HEK293 (cell line): ENCODE measurements around the gene BCAT1.

Experiments
- CTCF ChIA-PET: fragments of 350-600 bp; formaldehyde crosslinking; extraction: SDS; loops from one replicate; lab custom pipeline; 2021; ENCODE audit warnings: antibody characterized with exemption; lab: Yijun Ruan, JAX
- POLR2A ChIA-PET: fragments of 300-600 bp; formaldehyde crosslinking; extraction: SDS; loops from one replicate; lab custom pipeline; 2020; ENCODE audit warnings: antibody characterized with exemption, inconsistent platforms; lab: Yijun Ruan, JAX
- H3K27ac ChIP-seq: fragments of 200-500 bp; sonication (Bioruptor generic); 2 replicates; pipeline ENCODE4 v1.5.1; 2014; ENCODE audit warnings: low read depth, low read length, control low read depth, inconsistent platforms; ENCODE audit errors: extremely low read depth
- H3K36me3 ChIP-seq, 2 experiments: fragments of 200-500 bp in 1 of 2; sonication (Bioruptor generic) in 1 of 2; 1 replicate in 1 of 2; 2 replicates in 1 of 2; pipeline ENCODE4 v1.5.1; 2014 to 2017; ENCODE audit warnings: inconsistent platforms in 2 of 2, low read length in 2 of 2; ENCODE audit not compliant: control insufficient read depth in 2 of 2, insufficient read depth in 1 of 2
- H3K4me1 ChIP-seq: fragments of 200-500 bp; sonication (Bioruptor generic); 2 replicates; pipeline ENCODE4 v1.5.1; 2014; ENCODE audit warnings: mild to moderate bottlenecking, low read length, inconsistent platforms; ENCODE audit not compliant: control insufficient read depth, insufficient read depth
- H3K4me3 ChIP-seq: 2 replicates; pipeline ENCODE4 v1.5.1; 2011; ENCODE audit warnings: low read depth, mild to moderate bottlenecking, control low read depth, low read length, moderate library complexity
- H3K9me3 ChIP-seq: fragments of 200-500 bp; sonication (Bioruptor generic); 2 replicates; pipeline ENCODE4 v1.5.1; 2014; ENCODE audit warnings: low read depth, low read length, inconsistent platforms; ENCODE audit not compliant: control insufficient read depth, insufficient read depth
- ZBTB1 ChIP-seq: fragments of 450-650 bp; formaldehyde crosslinking; IDR thresholded peaks from 2 replicates; pipeline ENCODE4 v1.5.1; 2016; ENCODE audit warnings: missing biosample characterization, missing genetic modification characterization
- ZNF133 ChIP-seq: fragments of 450-650 bp; formaldehyde crosslinking; IDR thresholded peaks from 2 replicates; pipeline ENCODE4 v1.5.1; 2016; ENCODE audit warnings: missing biosample characterization, missing genetic modification characterization
- ZNF184 ChIP-seq: fragments of 450-650 bp; IDR thresholded peaks from 2 replicates; pipeline ENCODE4 v1.5.1; 2018; ENCODE audit warnings: missing biosample characterization, mild to moderate bottlenecking, missing genetic modification characterization
- ZNF239 ChIP-seq: fragments of 450-650 bp; formaldehyde crosslinking; IDR thresholded peaks from 2 replicates; pipeline ENCODE4 v1.5.1; 2016; ENCODE audit warnings: missing biosample characterization, missing genetic modification characterization
- ZNF521 ChIP-seq: fragments of 450-650 bp; formaldehyde crosslinking; IDR thresholded peaks from 2 replicates; pipeline ENCODE4 v1.5.1; 2017; ENCODE audit warnings: missing biosample characterization, mild to moderate bottlenecking, missing genetic modification characterization
- ZNF529 ChIP-seq: fragments of 450-650 bp; formaldehyde crosslinking; IDR thresholded peaks from 2 replicates; pipeline ENCODE4 v1.5.1; 2017; ENCODE audit warnings: missing genetic modification characterization, missing biosample characterization; ENCODE audit not compliant: insufficient replicate concordance
- ZNF785 ChIP-seq: fragments of 450-650 bp; formaldehyde crosslinking; IDR thresholded peaks from 2 replicates; pipeline ENCODE4 v1.5.1; 2016; ENCODE audit warnings: missing biosample characterization, missing genetic modification characterization
- TF ChIP-seq, protein P1 (sequence below): fragments of 450-650 bp; formaldehyde crosslinking; IDR thresholded peaks from 2 replicates; pipeline ENCODE4 v1.5.1; 2016; ENCODE audit warnings: missing biosample characterization, missing genetic modification characterization, borderline replicate concordance
- TF ChIP-seq, protein P2 (sequence below): fragments of 450-650 bp; IDR thresholded peaks from 2 replicates; pipeline ENCODE4 v1.5.1; 2018; ENCODE audit warnings: missing biosample characterization, missing genetic modification characterization
- TF ChIP-seq, protein P3 (sequence below): fragments of 450-650 bp; formaldehyde crosslinking; IDR thresholded peaks from 2 replicates; pipeline ENCODE4 v1.5.1; 2016; ENCODE audit warnings: missing biosample characterization, missing genetic modification characterization
- TF ChIP-seq, protein P4 (sequence below): fragments of 450-650 bp; formaldehyde crosslinking; IDR thresholded peaks from 2 replicates; pipeline ENCODE4 v1.5.1; 2016; ENCODE audit warnings: missing biosample characterization, missing genetic modification characterization
- TF ChIP-seq, protein P5 (sequence below): fragments of 450-650 bp; IDR thresholded peaks from 2 replicates; pipeline ENCODE4 v1.5.1; 2018; ENCODE audit warnings: missing biosample characterization, mild to moderate bottlenecking, missing genetic modification characterization

The BCAT1 gene

DNA sequence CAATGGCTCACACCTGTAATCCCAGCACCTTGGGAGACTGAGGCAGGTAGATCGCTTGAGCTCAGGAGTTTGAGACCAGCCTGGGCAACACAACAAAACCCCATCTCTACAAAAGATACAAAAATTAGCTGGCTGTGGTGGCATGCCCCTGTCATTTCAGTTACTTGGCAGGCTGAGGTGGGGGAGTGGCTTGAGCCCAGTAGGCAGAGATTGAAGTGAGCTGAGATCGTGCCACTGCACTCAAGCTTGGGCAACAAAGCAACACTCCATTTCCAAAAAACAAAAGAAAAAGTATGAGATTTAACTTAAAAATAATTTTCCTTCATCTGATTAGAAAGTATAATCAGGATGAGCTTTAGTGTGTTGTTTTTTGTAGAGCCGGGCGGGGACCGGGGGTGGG is 47.9 kb upstream of the BCAT1 start (continued):
- TF ChIP-seq, protein P1, sequence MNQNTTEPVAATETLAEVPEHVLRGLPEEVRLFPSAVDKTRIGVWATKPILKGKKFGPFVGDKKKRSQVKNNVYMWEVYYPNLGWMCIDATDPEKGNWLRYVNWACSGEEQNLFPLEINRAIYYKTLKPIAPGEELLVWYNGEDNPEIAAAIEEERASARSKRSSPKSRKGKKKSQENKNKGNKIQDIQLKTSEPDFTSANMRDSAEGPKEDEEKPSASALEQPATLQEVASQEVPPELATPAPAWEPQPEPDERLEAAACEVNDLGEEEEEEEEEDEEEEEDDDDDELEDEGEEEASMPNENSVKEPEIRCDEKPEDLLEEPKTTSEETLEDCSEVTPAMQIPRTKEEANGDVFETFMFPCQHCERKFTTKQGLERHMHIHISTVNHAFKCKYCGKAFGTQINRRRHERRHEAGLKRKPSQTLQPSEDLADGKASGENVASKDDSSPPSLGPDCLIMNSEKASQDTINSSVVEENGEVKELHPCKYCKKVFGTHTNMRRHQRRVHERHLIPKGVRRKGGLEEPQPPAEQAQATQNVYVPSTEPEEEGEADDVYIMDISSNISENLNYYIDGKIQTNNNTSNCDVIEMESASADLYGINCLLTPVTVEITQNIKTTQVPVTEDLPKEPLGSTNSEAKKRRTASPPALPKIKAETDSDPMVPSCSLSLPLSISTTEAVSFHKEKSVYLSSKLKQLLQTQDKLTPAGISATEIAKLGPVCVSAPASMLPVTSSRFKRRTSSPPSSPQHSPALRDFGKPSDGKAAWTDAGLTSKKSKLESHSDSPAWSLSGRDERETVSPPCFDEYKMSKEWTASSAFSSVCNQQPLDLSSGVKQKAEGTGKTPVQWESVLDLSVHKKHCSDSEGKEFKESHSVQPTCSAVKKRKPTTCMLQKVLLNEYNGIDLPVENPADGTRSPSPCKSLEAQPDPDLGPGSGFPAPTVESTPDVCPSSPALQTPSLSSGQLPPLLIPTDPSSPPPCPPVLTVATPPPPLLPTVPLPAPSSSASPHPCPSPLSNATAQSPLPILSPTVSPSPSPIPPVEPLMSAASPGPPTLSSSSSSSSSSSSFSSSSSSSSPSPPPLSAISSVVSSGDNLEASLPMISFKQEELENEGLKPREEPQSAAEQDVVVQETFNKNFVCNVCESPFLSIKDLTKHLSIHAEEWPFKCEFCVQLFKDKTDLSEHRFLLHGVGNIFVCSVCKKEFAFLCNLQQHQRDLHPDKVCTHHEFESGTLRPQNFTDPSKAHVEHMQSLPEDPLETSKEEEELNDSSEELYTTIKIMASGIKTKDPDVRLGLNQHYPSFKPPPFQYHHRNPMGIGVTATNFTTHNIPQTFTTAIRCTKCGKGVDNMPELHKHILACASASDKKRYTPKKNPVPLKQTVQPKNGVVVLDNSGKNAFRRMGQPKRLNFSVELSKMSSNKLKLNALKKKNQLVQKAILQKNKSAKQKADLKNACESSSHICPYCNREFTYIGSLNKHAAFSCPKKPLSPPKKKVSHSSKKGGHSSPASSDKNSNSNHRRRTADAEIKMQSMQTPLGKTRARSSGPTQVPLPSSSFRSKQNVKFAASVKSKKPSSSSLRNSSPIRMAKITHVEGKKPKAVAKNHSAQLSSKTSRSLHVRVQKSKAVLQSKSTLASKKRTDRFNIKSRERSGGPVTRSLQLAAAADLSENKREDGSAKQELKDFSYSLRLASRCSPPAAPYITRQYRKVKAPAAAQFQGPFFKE (tag by site-specific recombination), result no peak
- TF ChIP-seq, protein P2, sequence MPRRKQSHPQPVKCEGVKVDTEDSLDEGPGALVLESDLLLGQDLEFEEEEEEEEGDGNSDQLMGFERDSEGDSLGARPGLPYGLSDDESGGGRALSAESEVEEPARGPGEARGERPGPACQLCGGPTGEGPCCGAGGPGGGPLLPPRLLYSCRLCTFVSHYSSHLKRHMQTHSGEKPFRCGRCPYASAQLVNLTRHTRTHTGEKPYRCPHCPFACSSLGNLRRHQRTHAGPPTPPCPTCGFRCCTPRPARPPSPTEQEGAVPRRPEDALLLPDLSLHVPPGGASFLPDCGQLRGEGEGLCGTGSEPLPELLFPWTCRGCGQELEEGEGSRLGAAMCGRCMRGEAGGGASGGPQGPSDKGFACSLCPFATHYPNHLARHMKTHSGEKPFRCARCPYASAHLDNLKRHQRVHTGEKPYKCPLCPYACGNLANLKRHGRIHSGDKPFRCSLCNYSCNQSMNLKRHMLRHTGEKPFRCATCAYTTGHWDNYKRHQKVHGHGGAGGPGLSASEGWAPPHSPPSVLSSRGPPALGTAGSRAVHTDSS (tag by site-specific recombination), result no peak
- no peak for TF ChIP-seq ZBTB1 (tag by site-specific recombination)
- TF ChIP-seq, all 188 proteins: peak for 0

DNA sequence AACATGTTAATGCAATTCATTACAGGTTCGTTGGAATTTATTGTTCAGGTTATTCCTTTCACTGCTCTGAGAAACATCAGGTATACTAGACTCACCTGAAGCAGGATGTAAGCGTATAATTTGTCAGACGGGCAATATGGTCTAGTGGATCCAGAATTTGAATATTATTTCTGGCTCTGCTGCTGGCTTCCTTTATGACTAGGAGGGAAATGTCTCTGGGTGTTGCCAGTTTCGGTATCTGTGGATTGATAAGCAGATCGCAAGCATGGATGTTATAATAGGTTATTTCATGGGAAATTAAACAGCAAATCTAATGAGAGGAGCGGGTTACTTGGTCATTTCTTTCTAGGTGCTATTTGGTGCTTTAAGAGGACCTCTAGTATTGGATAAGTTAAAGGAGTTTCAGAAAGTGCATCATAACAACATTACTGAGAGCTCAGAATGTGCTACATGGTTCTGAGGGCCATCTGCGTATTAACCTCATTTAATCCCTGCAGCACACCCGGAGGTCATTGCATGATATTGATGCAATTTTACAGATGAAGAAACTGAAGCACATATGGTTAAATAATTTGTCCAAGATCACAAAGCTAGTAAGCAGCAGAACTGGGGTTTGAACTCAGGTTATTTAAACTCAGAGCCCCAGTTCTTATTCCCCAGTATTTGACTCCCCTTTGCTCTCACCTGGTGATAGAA is 47.3 kb upstream of the BCAT1 start:
- no peak overlapping the region for H3K4me3 ChIP-seq
- H3K36me3 ChIP-seq, result no peaks in the 10 kb centered on the region
- CTCF ChIA-PET, result interaction anchor here (0.5 to 0.9 kb wide), 4 partner anchors 9 to 1713 kb away, joined by 3 to 5 read pairs (median 4); no protein-coding TSS in a partner anchor
- POLR2A ChIA-PET, result no interaction called here
- H3K9me3 ChIP-seq, result no peaks in the 10 kb centered on the region
- TF ChIP-seq, protein P3, sequence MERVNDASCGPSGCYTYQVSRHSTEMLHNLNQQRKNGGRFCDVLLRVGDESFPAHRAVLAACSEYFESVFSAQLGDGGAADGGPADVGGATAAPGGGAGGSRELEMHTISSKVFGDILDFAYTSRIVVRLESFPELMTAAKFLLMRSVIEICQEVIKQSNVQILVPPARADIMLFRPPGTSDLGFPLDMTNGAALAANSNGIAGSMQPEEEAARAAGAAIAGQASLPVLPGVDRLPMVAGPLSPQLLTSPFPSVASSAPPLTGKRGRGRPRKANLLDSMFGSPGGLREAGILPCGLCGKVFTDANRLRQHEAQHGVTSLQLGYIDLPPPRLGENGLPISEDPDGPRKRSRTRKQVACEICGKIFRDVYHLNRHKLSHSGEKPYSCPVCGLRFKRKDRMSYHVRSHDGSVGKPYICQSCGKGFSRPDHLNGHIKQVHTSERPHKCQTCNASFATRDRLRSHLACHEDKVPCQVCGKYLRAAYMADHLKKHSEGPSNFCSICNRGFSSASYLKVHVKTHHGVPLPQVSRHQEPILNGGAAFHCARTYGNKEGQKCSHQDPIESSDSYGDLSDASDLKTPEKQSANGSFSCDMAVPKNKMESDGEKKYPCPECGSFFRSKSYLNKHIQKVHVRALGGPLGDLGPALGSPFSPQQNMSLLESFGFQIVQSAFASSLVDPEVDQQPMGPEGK, result no peak
- TF ChIP-seq, protein P4, sequence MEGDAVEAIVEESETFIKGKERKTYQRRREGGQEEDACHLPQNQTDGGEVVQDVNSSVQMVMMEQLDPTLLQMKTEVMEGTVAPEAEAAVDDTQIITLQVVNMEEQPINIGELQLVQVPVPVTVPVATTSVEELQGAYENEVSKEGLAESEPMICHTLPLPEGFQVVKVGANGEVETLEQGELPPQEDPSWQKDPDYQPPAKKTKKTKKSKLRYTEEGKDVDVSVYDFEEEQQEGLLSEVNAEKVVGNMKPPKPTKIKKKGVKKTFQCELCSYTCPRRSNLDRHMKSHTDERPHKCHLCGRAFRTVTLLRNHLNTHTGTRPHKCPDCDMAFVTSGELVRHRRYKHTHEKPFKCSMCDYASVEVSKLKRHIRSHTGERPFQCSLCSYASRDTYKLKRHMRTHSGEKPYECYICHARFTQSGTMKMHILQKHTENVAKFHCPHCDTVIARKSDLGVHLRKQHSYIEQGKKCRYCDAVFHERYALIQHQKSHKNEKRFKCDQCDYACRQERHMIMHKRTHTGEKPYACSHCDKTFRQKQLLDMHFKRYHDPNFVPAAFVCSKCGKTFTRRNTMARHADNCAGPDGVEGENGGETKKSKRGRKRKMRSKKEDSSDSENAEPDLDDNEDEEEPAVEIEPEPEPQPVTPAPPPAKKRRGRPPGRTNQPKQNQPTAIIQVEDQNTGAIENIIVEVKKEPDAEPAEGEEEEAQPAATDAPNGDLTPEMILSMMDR (tag by site-specific recombination), result no peak
- TF ChIP-seq ZNF184 (tag by site-specific recombination), result no peak
- peaks cover 6% of the 10 kb centered on the region for H3K4me1 ChIP-seq
- no peak overlapping the region for H3K27ac ChIP-seq

DNA sequence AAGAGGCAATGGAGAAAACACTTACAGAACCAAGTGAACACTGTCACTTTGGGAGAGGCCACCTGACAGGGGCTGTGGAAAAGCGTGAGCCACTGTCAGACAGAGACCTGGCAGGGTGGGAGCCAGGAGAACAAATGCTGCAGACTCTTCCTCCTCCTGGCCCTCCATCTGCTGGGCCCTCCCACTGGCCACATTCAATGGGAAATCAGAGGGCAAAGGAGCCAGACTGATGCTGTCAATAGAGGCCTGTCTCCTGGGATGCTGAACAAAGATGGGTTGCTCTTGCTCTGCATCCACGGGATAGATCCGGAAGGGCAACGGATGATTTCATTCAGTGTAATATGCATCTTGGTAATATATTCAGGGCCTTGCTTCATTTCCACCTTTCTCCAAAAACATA is 44.9 kb upstream of the BCAT1 start:
- no peak overlapping the region for H3K27ac ChIP-seq
- ChIA-PET POLR2A (no interaction called here), CTCF (interaction anchor here (0.6 to 3.4 kb wide), 4 partner anchors 112 to 192 kb away, joined by 3 to 28 read pairs (median 4); no protein-coding TSS in a partner anchor)
- H3K36me3 ChIP-seq, result no peaks in the 10 kb centered on the region
- H3K4me1 ChIP-seq, result peaks cover 6% of the 10 kb centered on the region
- no peak for TF ChIP-seq ZNF133 (tag by site-specific recombination)
- no peak for TF ChIP-seq ZNF785 (tag by site-specific recombination)
- TF ChIP-seq ZNF239 (tag by site-specific recombination), result no peak
- TF ChIP-seq ZNF521 (tag by site-specific recombination), result no peak
- TF ChIP-seq, protein P5, sequence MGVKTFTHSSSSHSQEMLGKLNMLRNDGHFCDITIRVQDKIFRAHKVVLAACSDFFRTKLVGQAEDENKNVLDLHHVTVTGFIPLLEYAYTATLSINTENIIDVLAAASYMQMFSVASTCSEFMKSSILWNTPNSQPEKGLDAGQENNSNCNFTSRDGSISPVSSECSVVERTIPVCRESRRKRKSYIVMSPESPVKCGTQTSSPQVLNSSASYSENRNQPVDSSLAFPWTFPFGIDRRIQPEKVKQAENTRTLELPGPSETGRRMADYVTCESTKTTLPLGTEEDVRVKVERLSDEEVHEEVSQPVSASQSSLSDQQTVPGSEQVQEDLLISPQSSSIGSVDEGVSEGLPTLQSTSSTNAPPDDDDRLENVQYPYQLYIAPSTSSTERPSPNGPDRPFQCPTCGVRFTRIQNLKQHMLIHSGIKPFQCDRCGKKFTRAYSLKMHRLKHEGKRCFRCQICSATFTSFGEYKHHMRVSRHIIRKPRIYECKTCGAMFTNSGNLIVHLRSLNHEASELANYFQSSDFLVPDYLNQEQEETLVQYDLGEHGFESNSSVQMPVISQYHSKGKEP (tag by site-specific recombination), result no peak
- TF ChIP-seq ZNF529 (tag by site-specific recombination), result no peak
- no peaks in the 10 kb centered on the region for H3K9me3 ChIP-seq
- H3K4me3 ChIP-seq, result no peak overlapping the region
